ENCODE data around the gene DIS3L2.
"Not testable (repeated sequence)": the region's sequence is repeated elsewhere in the genome, so short reads cannot be mapped to it uniquely, and the experiment has no call there.

Gene DIS3L2

DNA sequence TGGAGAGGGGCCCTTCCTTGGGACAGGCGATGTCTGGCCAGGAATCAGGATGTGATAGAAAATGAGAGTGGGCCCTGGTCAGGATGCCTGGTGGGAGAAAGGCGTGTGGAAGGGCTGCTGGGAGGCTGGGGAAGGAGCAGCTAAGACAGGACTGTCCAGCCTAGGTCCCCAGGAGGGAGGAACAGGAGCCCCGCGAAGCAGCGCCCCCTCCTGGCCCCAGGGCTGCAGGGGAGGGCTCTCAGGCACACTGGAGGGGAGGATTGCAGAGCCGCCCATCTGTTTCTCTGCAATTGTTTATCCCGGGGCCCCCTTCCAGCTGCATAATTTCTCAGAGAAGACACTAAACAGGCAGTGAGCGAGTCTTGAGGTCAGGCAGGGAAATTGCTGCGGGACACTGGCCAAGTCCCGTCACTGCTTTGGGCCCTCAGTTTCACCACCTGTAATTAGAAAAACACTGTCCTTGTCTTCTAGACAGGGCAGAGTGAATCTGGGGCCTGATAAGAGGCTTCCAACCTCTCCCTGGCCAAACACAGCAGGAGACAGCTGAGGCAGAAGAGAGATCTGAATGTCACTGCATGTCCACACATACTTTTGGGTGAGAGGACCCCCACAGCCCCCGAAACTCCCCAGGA is 31.4 kb upstream of the DIS3L2 start:
- DNase-seq = no peak

GRCh38 chr2:231930593-231931281 is 30.8 kb upstream of the DIS3L2 start:
- no peak for DNase-seq

DNA sequence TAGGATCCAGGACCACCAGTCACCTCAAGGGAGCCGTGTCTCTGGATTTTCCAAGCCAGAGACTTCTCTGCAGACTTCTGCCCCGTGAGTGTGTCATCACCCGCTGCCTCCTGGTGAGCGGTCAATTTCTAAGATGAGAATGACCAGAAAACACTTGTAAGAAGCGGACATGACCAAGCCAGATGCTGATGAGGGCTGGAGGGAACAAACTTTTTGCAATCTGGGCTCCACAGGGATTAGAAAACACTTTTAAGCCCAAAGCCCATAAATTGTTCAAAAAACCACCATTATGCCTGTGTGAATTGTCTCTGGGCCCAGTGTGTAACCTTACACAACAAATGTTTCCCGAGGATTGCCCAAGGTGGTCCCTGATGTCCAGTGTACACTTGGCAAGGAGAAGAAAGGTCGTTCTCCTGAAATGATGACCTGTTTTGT is 30.0 kb upstream of the DIS3L2 start:
- no peak for DNase-seq

DNA sequence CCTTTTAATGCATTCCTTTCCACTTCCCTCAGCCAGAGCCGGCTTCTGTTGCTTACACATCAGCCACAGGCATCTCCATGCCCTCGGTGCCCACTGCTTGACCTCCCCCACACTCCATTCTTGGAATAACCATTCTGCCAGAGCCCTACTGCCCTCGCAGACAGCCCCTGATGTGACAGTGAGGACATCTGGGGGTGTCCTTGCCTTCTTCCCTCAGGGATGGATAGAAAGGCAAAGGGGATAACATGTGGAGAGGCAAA is 28.9 kb upstream of the DIS3L2 start:
- no peak for DNase-seq

- no peak for DNase-seq
Observed at GRCh38 chr2:231932985-231933915, 28.3 kb upstream of the DIS3L2 start.

DNA sequence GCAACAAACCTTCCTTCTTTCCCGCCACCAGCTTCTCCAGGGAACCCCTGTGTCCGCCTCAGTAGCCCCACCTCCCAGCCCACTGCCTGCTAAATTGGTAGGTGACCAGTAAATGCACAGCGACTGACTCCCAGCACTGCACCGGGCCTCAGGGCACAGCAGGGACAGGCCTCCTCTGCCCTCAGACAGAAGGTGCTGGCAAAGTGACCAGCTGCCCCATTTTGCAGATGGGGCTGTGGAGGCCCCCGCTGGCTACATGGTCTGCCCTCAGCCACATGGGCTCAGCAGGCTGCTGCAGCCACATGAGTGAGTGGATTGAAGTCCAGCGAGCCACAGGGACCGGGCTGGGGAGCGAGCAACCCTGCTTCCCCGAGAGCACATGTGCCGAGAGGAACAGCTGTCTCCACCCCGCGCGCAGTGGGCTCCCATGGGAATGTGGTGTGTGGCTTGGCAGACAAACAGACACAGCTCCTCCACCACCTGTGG is 27.6 kb upstream of the DIS3L2 start:
- DNase-seq = no peak

GRCh38 chr2:231934441-231935206 is 26.9 kb upstream of the DIS3L2 start:
- no peak for DNase-seq

DNA sequence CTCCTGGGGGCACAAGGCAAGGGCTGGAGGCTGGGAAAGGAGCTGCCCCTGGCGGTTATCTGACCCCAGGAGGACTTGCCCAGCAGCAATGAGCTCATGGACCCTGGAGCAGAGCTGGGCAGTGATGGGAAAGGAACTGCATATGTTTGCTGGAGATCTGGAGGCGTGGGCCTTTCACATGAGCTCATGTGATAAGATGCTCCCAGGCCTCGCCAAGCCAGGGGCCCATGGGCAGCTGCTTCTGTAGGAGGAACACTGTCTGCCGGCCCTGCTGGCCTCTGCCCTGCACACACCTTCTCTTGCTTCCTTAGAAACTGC is 26.3 kb upstream of the DIS3L2 start:
- no peak for DNase-seq

GRCh38 chr2:231935815-231936214 is 25.7 kb upstream of the DIS3L2 start:
- DNase-seq = no peak

GRCh38 chr2:231936491-231936890 is 25.0 kb upstream of the DIS3L2 start:
- no peak for DNase-seq

DNA sequence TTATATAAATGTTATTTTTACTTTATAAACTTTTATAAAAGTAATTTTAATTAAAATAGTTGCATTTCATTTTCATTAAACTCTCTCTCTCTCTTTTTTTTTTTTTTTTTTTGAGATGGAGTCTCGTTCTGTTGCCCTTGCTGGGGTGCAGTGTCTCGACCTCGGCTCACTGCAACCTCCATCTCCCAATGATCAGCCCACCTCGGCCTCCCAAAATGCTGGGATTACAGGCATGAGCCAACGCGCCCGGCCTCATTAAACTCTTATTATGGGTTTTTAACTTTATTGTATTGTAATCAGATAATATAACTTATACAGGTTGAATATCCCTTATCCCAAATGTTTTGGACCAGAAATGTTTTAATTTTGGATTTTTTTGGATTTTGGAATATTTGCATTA is 24.5 kb upstream of the DIS3L2 start:
- DNase-seq = no peak

GRCh38 chr2:231939022-231939421 is 22.5 kb upstream of the DIS3L2 start:
- no peak for DNase-seq

GRCh38 chr2:231940795-231941194 is 20.7 kb upstream of the DIS3L2 start:
- no peak for DNase-seq

DNA sequence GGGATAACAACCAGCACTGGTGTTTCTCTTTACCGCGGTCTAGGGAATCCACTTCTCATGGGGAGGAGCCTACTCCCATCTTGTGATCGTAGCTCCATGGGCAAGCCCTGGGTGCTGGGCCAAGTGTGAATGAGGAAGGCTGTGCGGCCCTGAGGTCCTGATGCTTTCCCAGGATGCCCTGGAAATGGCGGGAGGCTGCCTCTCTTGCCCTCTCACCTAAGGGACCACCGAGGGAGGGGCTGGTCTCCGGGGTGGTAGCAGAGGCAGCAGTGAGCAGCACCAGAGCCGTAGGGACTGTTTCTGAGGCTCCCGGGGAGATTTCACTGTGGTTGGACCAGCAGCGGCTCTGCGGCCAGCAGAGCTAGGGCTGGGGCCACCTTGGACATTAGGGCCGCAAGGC is 19.8 kb upstream of the DIS3L2 start:
- DNase-seq = no peak

- no peak for DNase-seq
Observed at GRCh38 chr2:231942180-231942579, 19.3 kb upstream of the DIS3L2 start.

DNA sequence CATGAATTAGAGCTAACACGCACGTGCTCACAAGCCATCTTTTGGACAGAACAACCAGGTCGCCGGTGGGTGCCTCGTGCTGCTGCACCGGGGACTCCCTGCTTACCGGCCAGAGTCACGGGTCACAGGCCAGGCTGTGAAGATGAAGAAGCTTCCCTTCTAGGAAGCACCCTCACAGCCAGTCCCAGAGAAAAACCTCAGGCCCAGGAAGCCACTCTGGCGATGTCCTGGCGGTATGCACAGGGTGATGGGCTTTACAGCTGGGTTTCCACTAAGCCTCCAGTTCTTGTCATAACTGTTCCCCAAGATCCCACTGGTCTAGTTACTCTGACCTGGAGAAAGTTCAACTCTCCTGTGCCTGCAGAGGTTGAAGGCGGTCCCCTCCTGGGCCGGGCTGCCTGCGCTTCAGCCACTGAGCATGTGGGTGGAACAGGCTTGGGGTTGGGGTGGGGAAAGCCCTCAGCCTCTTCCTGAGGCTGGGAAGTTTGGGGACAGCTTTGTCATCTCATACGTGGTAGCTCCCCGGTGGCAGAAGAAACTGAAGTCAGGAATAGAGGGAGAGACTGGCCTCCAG is 15.2 kb upstream of the DIS3L2 start:
- no peak for DNase-seq

DNA sequence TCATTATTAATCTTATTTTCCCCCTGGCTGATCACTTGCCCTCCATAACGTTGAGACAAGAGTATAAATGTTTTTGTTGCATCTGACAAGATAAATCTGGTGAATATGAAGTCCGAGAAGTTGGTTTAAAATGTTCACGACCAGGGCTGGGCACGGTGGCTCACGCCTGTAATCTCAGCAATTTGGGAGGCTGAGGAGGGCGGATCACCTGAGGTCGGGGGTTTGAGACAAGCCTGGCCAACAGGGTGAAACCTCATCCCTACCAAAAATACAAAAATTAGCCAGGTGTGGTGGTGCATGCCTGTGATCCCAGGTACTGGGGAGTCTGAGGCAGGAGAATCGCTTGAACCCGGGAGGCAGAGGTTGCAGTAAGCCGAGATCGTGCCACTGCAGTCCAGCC is 14.4 kb upstream of the DIS3L2 start:
- not testable (repeated sequence) for DNase-seq

- no peak for DNase-seq
Observed at GRCh38 chr2:231947694-231948093, 13.8 kb upstream of the DIS3L2 start.

GRCh38 chr2:231951452-231952035 is 10.0 kb upstream of the DIS3L2 start:
- DNase-seq = no peak

- no peak for DNase-seq
Observed at GRCh38 chr2:231955758-231956472, 5.6 kb upstream of the DIS3L2 start.

- no peak for DNase-seq
Observed at GRCh38 chr2:231957913-231958763, 3.4 kb upstream of the DIS3L2 start.
